PC-9 (cell line): ENCODE measurements around the gene TCF4. TPM values are rescaled to one million over a fixed set of nuclear protein-coding genes. Genes with fewer than 3 reads are reported as not detected.

Source experiments
- BruUV-seq: library from RNA; stranded (reverse); fragments of 400-500 nt; replicated peaks from 2 replicates; lab custom pipeline; 2021; lab: Mats Ljungman, UMichigan
- CTCF ChIA-PET: fragments of 300-600 bp; sonication (Branson Sonifier 250); formaldehyde crosslinking; loops from one replicate; lab custom pipeline; 2022; ENCODE audit warnings: antibody characterized with exemption; lab: Charles Lee
- POLR2A ChIA-PET: fragments of 300-600 bp; sonication (Branson Sonifier 250); formaldehyde crosslinking; loops from one replicate; lab custom pipeline; 2022; ENCODE audit warnings: antibody characterized with exemption; ENCODE audit not compliant: unreplicated experiment; lab: Charles Lee
- DNase-seq, 2 experiments: peaks; one replicate each; pipeline versions ENCODE4 v3.0.0 to v3.0.0-alpha.2; 2015 to 2022; ENCODE audit warnings: mixed read lengths in 1 of 2
- H2AFZ ChIP-seq: fragments of 200-600 bp; sonication (generic); 2 replicates; pipeline ENCODE4 v1.8.1; 2017; ENCODE audit warnings: antibody characterized with exemption
- H3F3A ChIP-seq: fragments of 200-600 bp; sonication (generic); 2 replicates; pipeline ENCODE4 v1.8.1; 2017; ENCODE audit warnings: antibody characterized with exemption, mild to moderate bottlenecking, low read depth; ENCODE audit not compliant: insufficient read depth
- H3K27ac ChIP-seq: fragments of 200-600 bp; sonication (generic); 2 replicates; pipeline ENCODE4 v1.6.1; 2016; ENCODE audit warnings: mixed run types
- H3K27me3 ChIP-seq: fragments of 200-600 bp; sonication (generic); 2 replicates; pipeline ENCODE4 v1.6.1; 2016; ENCODE audit warnings: low read depth, mixed run types; ENCODE audit not compliant: insufficient read depth
- H3K36me3 ChIP-seq: fragments of 200-600 bp; sonication (generic); 2 replicates; pipeline ENCODE4 v1.6.1; 2016; ENCODE audit warnings: low read depth, mixed run types
- H3K4me1 ChIP-seq: fragments of 200-600 bp; sonication (generic); replicated peaks from 2 replicates; pipeline ENCODE4 v1.6.1; 2016; ENCODE audit warnings: mixed run types; ENCODE audit not compliant: insufficient read depth
- H3K4me2 ChIP-seq: fragments of 200-600 bp; sonication (generic); 2 replicates; pipeline ENCODE4 v1.6.1; 2017; ENCODE audit warnings: mixed run types
- H3K4me3 ChIP-seq: fragments of 200-600 bp; sonication (generic); 2 replicates; pipeline ENCODE4 v1.6.1; 2016; ENCODE audit warnings: mixed run types
- H3K79me2 ChIP-seq: fragments of 200-600 bp; sonication (generic); 2 replicates; pipeline ENCODE4 v1.6.1; 2017; ENCODE audit warnings: low read depth, mixed run types
- H3K9me2 ChIP-seq: fragments of 200-600 bp; sonication (generic); 2 replicates; pipeline ENCODE4 v1.8.1; 2017; ENCODE audit warnings: mild to moderate bottlenecking; ENCODE audit not compliant: insufficient read depth
- H3K9me3 ChIP-seq: fragments of 200-600 bp; sonication (generic); 2 replicates; pipeline ENCODE4 v1.8.1; 2016; ENCODE audit warnings: low read depth; ENCODE audit not compliant: insufficient read depth
- H4K20me1 ChIP-seq: fragments of 200-600 bp; sonication (generic); 2 replicates; pipeline ENCODE4 v1.8.1; 2017; ENCODE audit not compliant: insufficient read depth
- CTCF ChIP-seq: fragments of 200-600 bp; sonication (generic); conservative IDR thresholded peaks from 2 replicates; pipeline ENCODE4 v1.6.1; 2017; ENCODE audit warnings: mixed run types, antibody characterized with exemption, mild to moderate bottlenecking, moderate library complexity
- EZH2 ChIP-seq: fragments of 200-600 bp; sonication (generic); IDR thresholded peaks from 2 replicates; pipeline ENCODE4 v1.8.0; 2017; ENCODE audit warnings: antibody characterized with exemption, low read depth
- intact Hi-C: fragments of 100-400 bp; cut with micrococcal nuclease; formaldehyde crosslinking; loops from one replicate; pipeline ENCODE4 v1.10.0; 2022; ENCODE audit not compliant: unreplicated experiment
- total RNA-seq: library from RNA; stranded (reverse); gene quantifications from 2 replicates; pipeline ENCODE4 v1.2.3, GENCODE V29; 2021

TCF4 gene
- total RNA-seq, 1 experiment from 2014 or later = 0.74 TPM

- TF ChIP-seq CTCF (no peak), EZH2 (no peak)
- ChIA-PET CTCF (no interaction called here), POLR2A (no interaction called here)
- BruUV-seq = no TSS peak
- Histone ChIP-seq H3K36me3 (no peaks in the 10 kb centered on the region), H2AFZ (no peak overlapping the region), H3K27ac (no peak overlapping the region), H4K20me1 (no peaks in the 10 kb centered on the region), H3K4me3 (no peak overlapping the region), H3K79me2 (no peaks in the 10 kb centered on the region), H3K4me2 (no peak overlapping the region), H3K27me3 (no peaks in the 10 kb centered on the region), H3F3A (no peaks in the 10 kb centered on the region), H3K9me3 (no peaks in the 10 kb centered on the region), H3K9me2 (no peaks in the 10 kb centered on the region), H3K4me1 (no peaks in the 10 kb centered on the region)
- intact Hi-C loops = no loop called here
- DNase-seq = no peak
Observed at GRCh38 chr18:55517055-55517454, 70.9 kb downstream of the TCF4 start.

DNA sequence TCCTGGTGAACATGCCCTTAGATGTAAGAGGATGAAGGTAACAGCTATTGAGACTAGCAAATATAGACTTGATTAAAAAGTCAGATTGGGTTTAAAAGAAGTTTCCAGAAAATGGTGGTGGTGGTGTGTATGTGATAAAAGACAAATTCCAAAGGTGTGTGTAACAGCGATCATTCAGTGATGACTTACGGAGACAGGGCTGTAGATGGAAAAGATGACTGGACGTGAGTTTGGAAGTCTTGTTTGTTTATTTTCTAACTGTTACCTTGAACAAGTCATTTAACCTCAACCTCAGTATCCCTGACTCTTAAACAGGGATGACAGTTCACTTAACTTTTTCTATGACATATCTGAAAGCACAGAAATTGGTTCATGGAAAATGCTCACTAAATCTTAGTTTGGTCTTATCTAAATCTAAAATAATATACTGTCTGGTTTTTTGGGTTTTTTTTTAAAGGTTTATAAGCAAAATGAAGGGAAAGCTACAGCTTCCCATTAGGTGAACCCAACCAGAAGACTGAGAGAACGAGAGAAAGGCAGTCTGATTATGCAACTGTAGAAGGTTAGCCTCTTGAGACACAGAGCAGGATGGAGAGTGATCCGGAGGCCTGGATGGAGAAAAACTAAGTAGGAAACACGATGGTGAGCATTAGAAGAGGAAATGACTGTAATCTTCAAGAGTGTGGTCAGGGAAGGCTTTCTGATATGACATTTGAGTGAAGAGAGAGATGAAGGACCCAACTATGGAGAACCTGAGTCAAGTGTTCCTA lies 71.9 kb downstream of the TCF4 start:
- Histone ChIP-seq H3K79me2 (no peaks in the 10 kb centered on the region), H3K4me2 (no peak overlapping the region), H3K36me3 (no peaks in the 10 kb centered on the region), H3K4me3 (no peak overlapping the region), H3K9me2 (no peaks in the 10 kb centered on the region), H3K4me1 (no peaks in the 10 kb centered on the region), H3K27me3 (no peaks in the 10 kb centered on the region), H4K20me1 (no peaks in the 10 kb centered on the region), H3F3A (no peaks in the 10 kb centered on the region), H2AFZ (no peak overlapping the region), H3K27ac (no peak overlapping the region), H3K9me3 (no peaks in the 10 kb centered on the region)
- ChIA-PET CTCF (no interaction called here), POLR2A (no interaction called here)
- intact Hi-C loops = no loop called here
- DNase-seq = no peak
- no TSS peak for BruUV-seq
- TF ChIP-seq EZH2 (no peak), CTCF (no peak)

GRCh38 chr18:55515214-55515613 lies 72.8 kb downstream of the TCF4 start:
- no peaks in the 10 kb centered on the region for H3K79me2 ChIP-seq

More at GRCh38 chr18:55515214-55515613, 72.8 kb downstream of the TCF4 start:
- no TSS peak for BruUV-seq
- H2AFZ ChIP-seq = no peak overlapping the region
- H3F3A ChIP-seq = no peaks in the 10 kb centered on the region
- intact Hi-C loops = no loop called here
- CTCF ChIA-PET = no interaction called here
- H3K9me3 ChIP-seq = no peaks in the 10 kb centered on the region
- H3K4me2 ChIP-seq = no peak overlapping the region
- no peak for TF ChIP-seq CTCF
- TF ChIP-seq EZH2 = no peak
- H3K27ac ChIP-seq = no peak overlapping the region
- no peak overlapping the region for H3K4me3 ChIP-seq
- POLR2A ChIA-PET = no interaction called here
- H3K27me3 ChIP-seq = no peaks in the 10 kb centered on the region
- H3K4me1 ChIP-seq = no peaks in the 10 kb centered on the region
- H3K36me3 ChIP-seq = no peaks in the 10 kb centered on the region
- DNase-seq = no peak
- no peaks in the 10 kb centered on the region for H3K9me2 ChIP-seq
- no peaks in the 10 kb centered on the region for H4K20me1 ChIP-seq
